HS-27A (cell line): ENCODE data around the gene SLC25A21.

Experiments used
- DNase-seq: peaks from one replicate; pipeline ENCODE4 v3.0.0-alpha.2; 2012; ENCODE audit warnings: low read depth, missing footprints

The SLC25A21 gene

GRCh38 chr14:36647824-36648753 lies 524.3 kb downstream of the SLC25A21 start:
- DNase-seq, result no peak

GRCh38 chr14:36647417-36647823 lies 525.0 kb downstream of the SLC25A21 start:
- no peak for DNase-seq

GRCh38 chr14:36646664-36647416 lies 525.6 kb downstream of the SLC25A21 start:
- DNase-seq, result no peak

GRCh38 chr14:36633580-36633979 lies 538.8 kb downstream of the SLC25A21 start:
- no peak for DNase-seq
